RWPE2 (cell line): Measurements from ENCODE around the gene IAH1.
A peak's percentile ranks its signal among the peaks of the same experiment; 100 is the strongest.

Experiments used
- ATAC-seq: fragments of 200-7000 bp; cut with Tn5 transposase; 3 replicates; pipeline ENCODE4 v1.9.1; 2021; ENCODE audit warnings: low read depth
- DNase-seq: peaks from one replicate; pipeline ENCODE4 v3.0.0-alpha.2; 2020; ENCODE audit warnings: low spot score
- H3K27ac ChIP-seq: fragments of 450-650 bp; 2 replicates; pipeline ENCODE4 v1.5.1; 2017; ENCODE audit warnings: mild to moderate bottlenecking; ENCODE audit not compliant: poor library complexity, severe bottlenecking
- H3K27me3 ChIP-seq: fragments of 250-450 bp; sonication (Bioruptor Pico); 2 replicates; pipeline ENCODE4 v1.5.1; 2021; ENCODE audit warnings: mild to moderate bottlenecking, moderate library complexity; ENCODE audit not compliant: insufficient read depth, poor library complexity, severe bottlenecking
- H3K36me3 ChIP-seq: fragments of 250-450 bp; sonication (Bioruptor Pico); 2 replicates; pipeline ENCODE4 v1.5.1; 2020; ENCODE audit warnings: low read depth, mild to moderate bottlenecking, moderate library complexity
- H3K4me1 ChIP-seq: fragments of 250-450 bp; sonication (Bioruptor Pico); 2 replicates; pipeline ENCODE4 v1.5.1; 2021; ENCODE audit warnings: mild to moderate bottlenecking, moderate library complexity; ENCODE audit not compliant: insufficient read depth, poor library complexity, severe bottlenecking
- H3K4me3 ChIP-seq: fragments of 250-450 bp; sonication (Bioruptor Pico); 2 replicates; pipeline ENCODE4 v1.5.1; 2021; ENCODE audit warnings: mild to moderate bottlenecking, moderate library complexity; ENCODE audit not compliant: severe bottlenecking
- H3K9me3 ChIP-seq: fragments of 250-450 bp; sonication (Bioruptor Pico); 2 replicates; pipeline ENCODE4 v1.5.1; 2021; ENCODE audit warnings: mild to moderate bottlenecking, moderate library complexity; ENCODE audit not compliant: severe bottlenecking
- TF ChIP-seq, protein P1 (sequence below): fragments of 450-650 bp; IDR thresholded peaks from one replicate; pipeline ENCODE4 v1.5.1; 2017; ENCODE audit warnings: mild to moderate bottlenecking, moderate library complexity; ENCODE audit not compliant: poor library complexity, severe bottlenecking

IAH1 gene, protein sequence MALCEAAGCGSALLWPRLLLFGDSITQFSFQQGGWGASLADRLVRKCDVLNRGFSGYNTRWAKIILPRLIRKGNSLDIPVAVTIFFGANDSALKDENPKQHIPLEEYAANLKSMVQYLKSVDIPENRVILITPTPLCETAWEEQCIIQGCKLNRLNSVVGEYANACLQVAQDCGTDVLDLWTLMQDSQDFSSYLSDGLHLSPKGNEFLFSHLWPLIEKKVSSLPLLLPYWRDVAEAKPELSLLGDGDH

DNA sequence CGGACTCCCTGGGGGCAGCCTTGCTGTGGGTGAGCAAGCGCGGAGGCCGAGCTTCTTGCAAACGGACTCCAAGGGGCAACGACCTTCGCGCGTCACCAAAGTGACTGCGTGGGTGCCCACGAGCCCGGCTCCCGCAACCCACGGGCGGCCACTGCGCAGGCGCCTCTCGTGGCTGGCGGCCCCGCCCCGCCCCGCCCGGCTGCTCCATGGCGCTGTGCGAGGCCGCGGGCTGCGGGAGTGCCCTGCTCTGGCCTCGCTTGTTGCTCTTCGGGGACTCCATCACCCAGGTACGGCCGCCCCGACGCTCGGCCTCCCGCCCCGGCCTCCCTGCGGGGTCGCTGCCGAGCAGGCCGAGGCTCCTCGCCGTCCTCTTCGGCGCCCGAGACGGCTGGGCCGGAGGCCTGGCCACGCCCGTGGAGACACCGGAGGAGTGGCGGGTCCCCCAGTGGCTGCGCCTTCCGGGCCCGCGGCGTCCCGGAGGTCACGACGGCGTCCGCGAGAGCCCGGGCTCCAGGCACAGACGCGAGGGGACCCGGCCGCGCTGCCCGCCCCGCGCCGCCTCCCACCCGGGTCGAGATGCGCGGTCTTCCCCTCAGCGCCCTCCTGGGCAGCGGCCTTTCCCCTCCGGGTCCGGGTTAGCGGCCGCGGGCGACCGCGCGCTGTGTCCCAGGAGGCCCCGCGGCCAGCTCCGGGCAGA lies at the start of gene IAH1:
Gene IAH1 (plus strand): TSS at position 191 of the 697 bp plus-strand sequence. CDS start 16 bp downstream, at position 207.
- no peak for DNase-seq
- Histone ChIP-seq H3K4me3 (peak within 1 kb of the TSS; percentile 61), H3K36me3 (peaks cover 39% of the 10 kb centered on the region), H3K27me3 (no peaks in the 10 kb centered on the region), H3K4me1 (peaks cover 3% of the 10 kb centered on the region), H3K9me3 (no peaks in the 10 kb centered on the region), H3K27ac (peak within 1 kb of the TSS; percentile 67)
- peak; percentile 79 for ATAC-seq
- TF ChIP-seq, protein P1, sequence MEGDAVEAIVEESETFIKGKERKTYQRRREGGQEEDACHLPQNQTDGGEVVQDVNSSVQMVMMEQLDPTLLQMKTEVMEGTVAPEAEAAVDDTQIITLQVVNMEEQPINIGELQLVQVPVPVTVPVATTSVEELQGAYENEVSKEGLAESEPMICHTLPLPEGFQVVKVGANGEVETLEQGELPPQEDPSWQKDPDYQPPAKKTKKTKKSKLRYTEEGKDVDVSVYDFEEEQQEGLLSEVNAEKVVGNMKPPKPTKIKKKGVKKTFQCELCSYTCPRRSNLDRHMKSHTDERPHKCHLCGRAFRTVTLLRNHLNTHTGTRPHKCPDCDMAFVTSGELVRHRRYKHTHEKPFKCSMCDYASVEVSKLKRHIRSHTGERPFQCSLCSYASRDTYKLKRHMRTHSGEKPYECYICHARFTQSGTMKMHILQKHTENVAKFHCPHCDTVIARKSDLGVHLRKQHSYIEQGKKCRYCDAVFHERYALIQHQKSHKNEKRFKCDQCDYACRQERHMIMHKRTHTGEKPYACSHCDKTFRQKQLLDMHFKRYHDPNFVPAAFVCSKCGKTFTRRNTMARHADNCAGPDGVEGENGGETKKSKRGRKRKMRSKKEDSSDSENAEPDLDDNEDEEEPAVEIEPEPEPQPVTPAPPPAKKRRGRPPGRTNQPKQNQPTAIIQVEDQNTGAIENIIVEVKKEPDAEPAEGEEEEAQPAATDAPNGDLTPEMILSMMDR, result no peak

DNA sequence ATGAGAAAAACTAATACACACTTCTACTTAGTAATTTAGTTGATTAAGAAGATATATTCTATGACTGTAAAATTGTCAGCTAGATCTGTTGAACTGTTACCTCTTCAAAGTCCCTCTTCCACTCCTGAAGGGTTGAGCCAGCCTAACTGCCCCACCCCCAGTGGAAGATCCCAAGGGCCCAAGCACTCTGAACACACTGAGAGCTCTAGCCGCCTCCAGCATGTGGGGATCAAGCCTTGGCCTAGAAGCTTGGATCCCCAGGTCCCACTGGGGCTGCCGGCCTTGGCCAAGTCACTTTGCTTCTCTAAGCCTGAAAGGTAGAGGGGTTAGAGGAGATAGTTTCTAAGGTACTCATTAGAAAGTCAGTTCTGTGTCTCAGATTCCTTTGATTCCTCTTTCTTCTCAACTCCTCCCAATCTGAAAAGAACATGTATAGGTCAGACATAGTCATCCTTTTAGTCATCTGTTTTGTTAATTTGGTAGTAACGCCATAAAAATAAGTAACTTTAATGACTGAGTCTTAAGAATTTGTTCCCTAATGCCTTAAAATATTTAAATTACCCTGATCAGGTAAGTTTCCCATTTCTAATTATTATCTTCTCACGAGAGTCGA lies 45.3 kb upstream of the IAH1 start:
- no peaks in the 10 kb centered on the region for H3K9me3 ChIP-seq
- no peak overlapping the region for H3K27ac ChIP-seq
- TF ChIP-seq, protein P1, result no peak
- DNase-seq, result no peak
- peaks cover 59% of the 10 kb centered on the region for H3K36me3 ChIP-seq
- H3K27me3 ChIP-seq, result no peaks in the 10 kb centered on the region
- no peak; the same call in 2 of the 3 replicates for ATAC-seq
- no peak overlapping the region for H3K4me3 ChIP-seq
- H3K4me1 ChIP-seq, result peaks cover 7% of the 10 kb centered on the region

DNA sequence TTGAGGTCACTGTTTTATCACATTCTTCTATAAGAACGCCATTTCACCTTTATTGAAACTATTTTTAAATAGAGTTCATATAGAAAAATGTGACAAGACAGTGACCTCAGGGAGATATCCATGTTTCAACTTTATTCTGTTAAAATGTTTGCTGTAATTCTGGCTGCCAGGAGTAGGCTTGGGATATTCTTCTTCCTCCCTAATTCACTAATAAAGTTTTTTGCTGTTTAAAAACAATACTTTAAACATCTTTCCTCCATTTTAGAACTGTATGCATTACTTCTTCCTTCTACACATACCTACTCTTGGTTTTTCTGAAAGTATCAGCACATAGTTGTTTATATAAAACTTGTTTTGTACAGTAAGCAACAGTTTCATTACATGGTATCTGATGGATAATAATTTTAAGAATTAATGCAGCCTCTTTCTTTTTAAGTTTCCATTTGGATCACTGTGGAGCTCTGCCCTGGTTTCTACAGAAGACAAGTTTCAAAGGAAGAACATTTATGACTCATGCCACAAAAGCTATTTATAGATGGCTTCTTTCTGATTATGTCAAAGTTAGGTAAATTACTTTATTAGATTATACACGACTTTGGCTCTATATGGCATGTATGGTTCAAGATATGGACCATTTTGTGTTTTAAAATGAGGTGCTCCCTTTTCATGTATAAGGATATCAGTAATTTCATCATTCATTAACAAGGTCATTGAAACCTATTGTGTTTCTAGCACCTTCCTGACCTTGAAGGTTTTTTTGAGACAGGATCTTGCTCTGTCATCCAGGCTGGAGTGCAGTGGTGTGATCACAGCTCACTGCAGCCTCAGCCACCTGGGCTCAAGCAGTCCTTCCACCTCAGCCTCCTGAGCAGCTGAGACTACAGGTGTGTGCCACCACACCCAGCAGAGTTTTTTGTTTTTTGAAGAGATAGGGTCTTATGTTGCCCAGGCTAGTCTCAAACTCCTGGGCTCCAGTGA lies 43.7 kb upstream of the IAH1 start:
- H3K36me3 ChIP-seq, result peaks cover 63% of the 10 kb centered on the region

DNA sequence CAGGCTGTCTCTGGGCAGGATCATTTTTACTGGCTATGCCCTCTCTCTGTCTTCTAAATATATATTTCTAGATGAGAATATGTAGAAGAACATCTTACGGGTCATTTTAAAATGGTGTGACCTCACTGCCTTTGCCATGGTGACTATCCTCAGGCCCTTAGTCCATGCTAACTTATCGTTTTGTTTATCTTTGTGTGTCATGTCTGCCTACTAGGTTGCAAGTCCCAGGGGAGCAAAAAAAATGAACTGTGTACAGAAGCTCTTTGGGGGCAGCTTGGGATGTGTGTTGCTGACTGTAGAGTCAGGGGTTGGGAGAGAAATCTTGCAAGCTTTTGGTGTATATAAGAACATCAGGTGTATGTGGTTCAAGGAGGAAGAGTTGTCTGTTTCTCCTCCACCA lies 39.9 kb upstream of the IAH1 start:
- H3K36me3 ChIP-seq, result peaks cover 79% of the 10 kb centered on the region

More for the DNA sequence above, 43.7 kb upstream of the IAH1 start:
- DNase-seq (no peak), ATAC-seq (no peak)
- H3K27ac ChIP-seq, result no peak overlapping the region
- H3K9me3 ChIP-seq, result no peaks in the 10 kb centered on the region
- H3K4me3 ChIP-seq, result no peak overlapping the region
- TF ChIP-seq, protein P1, result no peak
- H3K4me1 ChIP-seq, result no peaks in the 10 kb centered on the region
- no peaks in the 10 kb centered on the region for H3K27me3 ChIP-seq

More for the DNA sequence above, 39.9 kb upstream of the IAH1 start:
- Histone ChIP-seq H3K4me3 (no peak overlapping the region), H3K4me1 (no peaks in the 10 kb centered on the region), H3K27ac (no peak overlapping the region), H3K27me3 (no peaks in the 10 kb centered on the region), H3K9me3 (peaks cover 2% of the 10 kb centered on the region)
- TF ChIP-seq, protein P1, result no peak
- ATAC-seq (no peak), DNase-seq (no peak)
